ENCODE data around the gene SDK1.

- no peak for TF ChIP-seq POLR2A (IDR thresholded peaks at IDR 0.05)
- TF ChIP-seq, protein P1, sequence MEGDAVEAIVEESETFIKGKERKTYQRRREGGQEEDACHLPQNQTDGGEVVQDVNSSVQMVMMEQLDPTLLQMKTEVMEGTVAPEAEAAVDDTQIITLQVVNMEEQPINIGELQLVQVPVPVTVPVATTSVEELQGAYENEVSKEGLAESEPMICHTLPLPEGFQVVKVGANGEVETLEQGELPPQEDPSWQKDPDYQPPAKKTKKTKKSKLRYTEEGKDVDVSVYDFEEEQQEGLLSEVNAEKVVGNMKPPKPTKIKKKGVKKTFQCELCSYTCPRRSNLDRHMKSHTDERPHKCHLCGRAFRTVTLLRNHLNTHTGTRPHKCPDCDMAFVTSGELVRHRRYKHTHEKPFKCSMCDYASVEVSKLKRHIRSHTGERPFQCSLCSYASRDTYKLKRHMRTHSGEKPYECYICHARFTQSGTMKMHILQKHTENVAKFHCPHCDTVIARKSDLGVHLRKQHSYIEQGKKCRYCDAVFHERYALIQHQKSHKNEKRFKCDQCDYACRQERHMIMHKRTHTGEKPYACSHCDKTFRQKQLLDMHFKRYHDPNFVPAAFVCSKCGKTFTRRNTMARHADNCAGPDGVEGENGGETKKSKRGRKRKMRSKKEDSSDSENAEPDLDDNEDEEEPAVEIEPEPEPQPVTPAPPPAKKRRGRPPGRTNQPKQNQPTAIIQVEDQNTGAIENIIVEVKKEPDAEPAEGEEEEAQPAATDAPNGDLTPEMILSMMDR (IDR thresholded peaks at IDR 0.05 in 4 of 5, conservative IDR thresholded peaks at IDR 0.05 in 1 of 5), result no peak
These were observed 579.4 kb downstream of the SDK1 start for GRCh38 chr7:3880228-3880987.
